ENCODE data around the gene RPL10A.

RPL10A gene

GRCh38 chr6:35493307-35493983 is 25.2 kb downstream of the RPL10A start:
- DNase-seq: no peak

- DNase-seq: no peak
Measured at GRCh38 chr6:35494161-35494563, 26.0 kb downstream of the RPL10A start.

GRCh38 chr6:35495258-35496035 is 27.2 kb downstream of the RPL10A start:
- DNase-seq: no peak

- no peak for DNase-seq
Measured at GRCh38 chr6:35496036-35496840, 28.0 kb downstream of the RPL10A start.

GRCh38 chr6:35496841-35497570 is 28.8 kb downstream of the RPL10A start, which contains the start of gene TEAD3:
TEAD3 (minus strand) TSS chr6:35497079.
- peak; percentile 66 for DNase-seq

- peak; percentile 39 for DNase-seq
Measured at GRCh38 chr6:35497571-35498421, 29.6 kb downstream of the RPL10A start.

- DNase-seq: no peak
Measured at GRCh38 chr6:35498422-35499067, 30.3 kb downstream of the RPL10A start.

- DNase-seq: no peak
Measured at GRCh38 chr6:35499372-35499771, 31.2 kb downstream of the RPL10A start.

- no peak for DNase-seq
Measured at GRCh38 chr6:35500782-35501181, 32.6 kb downstream of the RPL10A start.

- no peak for DNase-seq
Measured at GRCh38 chr6:35501784-35502183, 33.6 kb downstream of the RPL10A start.

GRCh38 chr6:35503534-35503933 is 35.3 kb downstream of the RPL10A start:
- no peak for DNase-seq

GRCh38 chr6:35505999-35506412 is 37.8 kb downstream of the RPL10A start:
- no peak for DNase-seq

- DNase-seq: no peak
Measured at GRCh38 chr6:35506536-35506935, 38.3 kb downstream of the RPL10A start.

- no peak for DNase-seq
Measured at GRCh38 chr6:35507221-35507620, 39.0 kb downstream of the RPL10A start.

GRCh38 chr6:35508027-35508426 is 39.8 kb downstream of the RPL10A start:
- DNase-seq: no peak

- DNase-seq: no peak
Measured at GRCh38 chr6:35508542-35508941, 40.3 kb downstream of the RPL10A start.

- no peak for DNase-seq
Measured at GRCh38 chr6:35510916-35511561, 42.8 kb downstream of the RPL10A start.

- no peak for DNase-seq
Measured at GRCh38 chr6:35511562-35511941, 43.4 kb downstream of the RPL10A start.

- no peak for DNase-seq
Measured at GRCh38 chr6:35512006-35512405, 43.8 kb downstream of the RPL10A start.

- DNase-seq: no peak
Measured at GRCh38 chr6:35512740-35513139, 44.5 kb downstream of the RPL10A start, which contains the start of gene TULP1. TULP1 (minus strand) TSS chr6:35512896; CDS start chr6:35512858, 38 bp downstream.

GRCh38 chr6:35514587-35514986 is 46.4 kb downstream of the RPL10A start:
- DNase-seq: no peak

Measured in CD4-positive, alpha-beta T cell treated with Interleukin-12 subunit alpha and Interleukin-12 subunit beta, for 1 hour (primary cell).